ENCODE measurements around the gene CIB2.

- TF ChIP-seq CTCF (IDR thresholded peaks at IDR 0.05) (no peak), POLR2AphosphoS5 (IDR thresholded peaks at IDR 0.05) (no peak), EP300 (IDR thresholded peaks at IDR 0.05) (no peak), POLR2A (IDR thresholded peaks at IDR 0.05) (no peak)
Measured at GRCh38 chr15:78157203-78157602, 26.0 kb upstream of the CIB2 start.

Data from sigmoid colon (tissue), 4 donors.